Stimulated activated naive CD8-positive, alpha-beta T cell treated with anti-CD3 and anti-CD28 coated beads, Interleukin-15, Interleukin-2, amounts not matched to agents 100 ng/mL and 50 ng/mL, for 24 hours (primary cell): ENCODE results near the gene GPC6.
"Not testable (repeated sequence)": the region's sequence is repeated elsewhere in the genome, so short reads cannot be mapped to it uniquely, and the experiment has no call there.

Source experiments
- H3K27ac Mint-ChIP-seq: one replicate; pipeline ENCODE4 v1.8.0; 2021; ENCODE audit warnings: mild to moderate bottlenecking, mixed read lengths
- H3K27me3 Mint-ChIP-seq: one replicate; pipeline ENCODE4 v1.8.0; 2021; ENCODE audit warnings: mixed read lengths
- H3K36me3 Mint-ChIP-seq: one replicate; pipeline ENCODE4 v1.8.0; 2021; ENCODE audit warnings: low read depth, mixed read lengths
- H3K4me1 Mint-ChIP-seq: one replicate; pipeline ENCODE4 v1.8.0; 2021; ENCODE audit warnings: low read depth, mixed read lengths
- H3K4me3 Mint-ChIP-seq: one replicate; pipeline ENCODE4 v1.8.0; 2021; ENCODE audit warnings: mild to moderate bottlenecking, mixed read lengths
- H3K9me3 Mint-ChIP-seq: one replicate; pipeline ENCODE4 v1.8.0; 2021; ENCODE audit warnings: mixed read lengths

GPC6 gene

GRCh38 chr13:94182185-94182761 is 955.7 kb downstream of the GPC6 start:
- Mint-ChIP-seq H3K27ac (no peak overlapping the region), H3K9me3 (no peaks in the 10 kb centered on the region), H3K4me1 (peaks cover 13% of the 10 kb centered on the region), H3K36me3 (no peaks in the 10 kb centered on the region), H3K4me3 (no peak overlapping the region), H3K27me3 (no peaks in the 10 kb centered on the region)

- no peaks in the 10 kb centered on the region for H3K4me1 Mint-ChIP-seq
- H3K27ac Mint-ChIP-seq: no peak overlapping the region
- no peaks in the 10 kb centered on the region for H3K36me3 Mint-ChIP-seq
- H3K9me3 Mint-ChIP-seq: no peaks in the 10 kb centered on the region
- H3K4me3 Mint-ChIP-seq: no peak overlapping the region
- no peaks in the 10 kb centered on the region for H3K27me3 Mint-ChIP-seq
Observed at GRCh38 chr13:94186470-94186869, 959.9 kb downstream of the GPC6 start.

GRCh38 chr13:94188201-94188854 is 961.7 kb downstream of the GPC6 start:
- Mint-ChIP-seq H3K27me3 (no peaks in the 10 kb centered on the region), H3K27ac (no peak overlapping the region), H3K9me3 (no peaks in the 10 kb centered on the region), H3K4me1 (no peaks in the 10 kb centered on the region), H3K36me3 (no peaks in the 10 kb centered on the region), H3K4me3 (no peak overlapping the region)

DNA sequence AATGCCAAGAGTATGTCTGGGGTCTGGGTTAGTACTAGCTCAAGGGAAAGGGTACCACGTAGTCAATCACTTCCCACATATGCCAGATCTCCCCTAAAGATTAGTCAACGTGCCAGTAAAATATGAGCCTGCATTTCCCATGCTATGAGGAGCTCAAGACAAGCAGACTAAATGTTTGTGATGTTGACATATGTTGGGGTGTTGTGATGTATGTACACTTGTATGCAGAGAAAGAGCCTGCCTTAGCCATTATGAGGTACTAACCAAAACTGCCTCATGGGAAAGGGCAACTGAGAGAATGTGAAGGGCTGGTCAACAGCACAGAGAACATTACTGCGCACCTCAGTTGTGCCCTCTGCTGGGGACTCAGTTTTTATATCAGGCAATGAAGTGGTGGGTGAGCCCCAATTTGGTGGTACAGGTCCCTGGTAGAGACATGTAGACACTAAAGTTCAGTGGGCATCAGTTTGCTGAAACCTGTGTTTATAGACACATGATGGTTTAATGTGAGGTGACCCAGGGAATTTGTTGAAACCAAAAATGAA is 965.9 kb downstream of the GPC6 start:
- H3K4me1 Mint-ChIP-seq: peaks cover 5% of the 10 kb centered on the region
- no peak overlapping the region for H3K4me3 Mint-ChIP-seq

GRCh38 chr13:94195715-94196114 is 969.1 kb downstream of the GPC6 start:
- Mint-ChIP-seq H3K36me3 (no peaks in the 10 kb centered on the region), H3K4me1 (peaks cover 5% of the 10 kb centered on the region), H3K9me3 (no peaks in the 10 kb centered on the region), H3K27ac (no peak overlapping the region), H3K4me3 (no peak overlapping the region), H3K27me3 (no peaks in the 10 kb centered on the region)

More for the DNA sequence above, 965.9 kb downstream of the GPC6 start:
- no peaks in the 10 kb centered on the region for H3K36me3 Mint-ChIP-seq
- H3K9me3 Mint-ChIP-seq: no peaks in the 10 kb centered on the region
- no peaks in the 10 kb centered on the region for H3K27me3 Mint-ChIP-seq
- no peak overlapping the region for H3K27ac Mint-ChIP-seq

DNA sequence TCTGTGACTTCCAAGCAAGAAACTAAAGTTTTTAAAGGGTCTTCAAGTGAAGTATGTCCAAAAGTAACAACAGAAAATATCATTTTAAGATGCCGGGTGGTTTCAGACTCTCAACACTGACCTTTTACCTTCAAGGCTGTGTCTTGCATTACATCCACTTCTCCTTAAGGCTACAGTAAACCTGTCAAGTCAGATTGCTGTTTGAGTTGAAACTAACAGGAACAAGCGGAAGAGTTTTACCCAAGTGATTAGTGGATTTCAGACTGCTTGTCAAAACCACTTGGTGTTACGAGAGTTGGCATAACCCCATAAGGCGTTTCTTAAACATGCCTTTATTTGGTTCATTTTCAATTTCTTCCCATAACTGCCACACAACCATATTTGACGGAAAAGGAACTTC is 969.8 kb downstream of the GPC6 start:
- H3K27ac Mint-ChIP-seq: no peak overlapping the region
- H3K4me3 Mint-ChIP-seq: no peak overlapping the region
- H3K36me3 Mint-ChIP-seq: no peaks in the 10 kb centered on the region
- peaks cover 5% of the 10 kb centered on the region for H3K4me1 Mint-ChIP-seq
- H3K9me3 Mint-ChIP-seq: no peaks in the 10 kb centered on the region
- no peaks in the 10 kb centered on the region for H3K27me3 Mint-ChIP-seq

DNA sequence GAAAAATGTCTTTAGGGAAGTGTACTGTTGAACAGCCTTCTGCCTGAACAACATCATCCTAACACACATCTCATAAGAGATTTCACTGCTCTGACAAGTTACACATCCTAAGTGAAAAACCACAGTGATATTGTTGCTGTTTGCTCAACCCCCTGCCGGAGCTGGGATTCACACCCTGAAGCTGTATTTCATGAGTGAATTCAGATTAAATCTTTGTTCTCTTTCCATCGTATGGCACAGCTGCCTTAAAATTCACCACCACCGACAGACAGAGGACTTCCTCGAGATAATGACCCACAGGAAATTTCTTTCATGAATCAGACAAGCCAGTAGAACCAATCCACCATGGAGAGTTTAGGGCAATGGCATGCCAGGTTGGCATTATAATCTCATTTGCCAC is 972.1 kb downstream of the GPC6 start:
- Mint-ChIP-seq H3K27ac (no peak overlapping the region), H3K9me3 (no peaks in the 10 kb centered on the region), H3K4me1 (peaks cover 5% of the 10 kb centered on the region), H3K4me3 (no peak overlapping the region), H3K27me3 (no peaks in the 10 kb centered on the region), H3K36me3 (no peaks in the 10 kb centered on the region)

DNA sequence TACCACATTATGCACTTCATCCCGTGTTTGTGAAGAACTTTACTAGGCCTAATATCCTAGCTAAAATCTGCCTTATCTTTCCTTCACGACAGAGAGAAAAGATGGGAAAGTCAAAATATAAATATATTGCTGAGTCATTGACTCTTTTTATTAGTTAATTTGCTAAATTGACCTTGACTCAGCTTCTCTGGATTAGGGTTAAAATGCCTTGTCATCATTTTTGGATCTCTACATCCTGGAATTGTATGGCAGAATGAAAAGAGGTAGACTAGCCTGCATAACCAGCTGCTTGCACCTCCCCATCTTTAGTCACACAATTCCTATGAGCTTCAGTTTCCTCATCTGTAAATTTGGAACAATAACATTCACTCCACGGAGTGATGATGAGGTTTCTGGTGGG is 972.5 kb downstream of the GPC6 start:
- H3K4me1 Mint-ChIP-seq: peaks cover 5% of the 10 kb centered on the region
- no peaks in the 10 kb centered on the region for H3K36me3 Mint-ChIP-seq
- no peaks in the 10 kb centered on the region for H3K9me3 Mint-ChIP-seq
- no peak overlapping the region for H3K27ac Mint-ChIP-seq
- H3K27me3 Mint-ChIP-seq: no peaks in the 10 kb centered on the region
- no peak overlapping the region for H3K4me3 Mint-ChIP-seq

- Mint-ChIP-seq H3K4me3 (no peak overlapping the region), H3K27me3 (no peaks in the 10 kb centered on the region), H3K36me3 (no peaks in the 10 kb centered on the region), H3K9me3 (no peaks in the 10 kb centered on the region), H3K4me1 (peaks cover 5% of the 10 kb centered on the region), H3K27ac (no peak overlapping the region)
Observed at GRCh38 chr13:94201022-94201421, 974.4 kb downstream of the GPC6 start.

DNA sequence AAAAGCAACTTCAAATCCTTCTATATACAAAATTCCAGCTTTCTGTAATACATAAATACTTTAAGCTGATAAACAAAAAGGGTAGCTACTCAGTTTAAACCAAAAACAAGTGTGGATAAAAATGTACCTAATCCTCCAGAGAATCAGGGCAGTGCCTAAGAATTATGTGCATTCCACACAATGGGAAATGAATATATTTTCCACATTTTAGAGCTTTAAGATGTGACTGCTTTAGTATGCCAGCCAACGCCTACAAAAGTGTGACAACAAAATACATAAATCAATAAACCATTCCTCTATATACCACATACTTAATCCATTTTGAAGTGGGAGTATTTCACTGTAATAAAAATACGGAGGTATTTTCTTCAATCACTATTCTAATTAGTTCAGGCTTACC is 977.6 kb downstream of the GPC6 start:
- no peaks in the 10 kb centered on the region for H3K4me1 Mint-ChIP-seq
- H3K4me3 Mint-ChIP-seq: no peak overlapping the region
- H3K27ac Mint-ChIP-seq: no peak overlapping the region
- no peaks in the 10 kb centered on the region for H3K9me3 Mint-ChIP-seq
- no peaks in the 10 kb centered on the region for H3K27me3 Mint-ChIP-seq
- no peaks in the 10 kb centered on the region for H3K36me3 Mint-ChIP-seq

GRCh38 chr13:94204946-94205345 is 978.3 kb downstream of the GPC6 start:
- no peaks in the 10 kb centered on the region for H3K36me3 Mint-ChIP-seq
- no peak overlapping the region for H3K27ac Mint-ChIP-seq
- H3K9me3 Mint-ChIP-seq: no peaks in the 10 kb centered on the region
- no peak overlapping the region for H3K4me3 Mint-ChIP-seq
- no peaks in the 10 kb centered on the region for H3K4me1 Mint-ChIP-seq
- no peaks in the 10 kb centered on the region for H3K27me3 Mint-ChIP-seq

DNA sequence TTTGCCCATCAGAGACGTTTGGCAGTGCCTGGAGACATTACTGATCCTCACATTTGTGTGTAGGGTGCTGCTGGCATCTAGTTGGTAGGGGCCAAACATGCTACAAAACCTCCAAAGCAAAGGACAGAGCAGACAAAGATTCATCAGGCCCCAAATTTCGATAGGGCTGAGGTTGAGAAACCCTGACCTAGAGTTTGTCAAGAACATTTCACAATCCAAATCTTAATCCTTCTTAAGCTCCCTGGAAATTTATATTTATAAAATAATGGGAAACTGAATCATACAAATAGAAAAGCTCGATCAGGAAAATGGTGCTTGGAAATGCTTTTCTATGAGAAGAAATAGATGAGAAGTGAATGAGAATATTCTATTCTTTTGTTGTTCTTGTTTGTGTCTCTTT is 979.3 kb downstream of the GPC6 start:
- Mint-ChIP-seq H3K27me3 (no peaks in the 10 kb centered on the region), H3K27ac (no peak overlapping the region), H3K4me3 (no peak overlapping the region), H3K36me3 (no peaks in the 10 kb centered on the region), H3K9me3 (no peaks in the 10 kb centered on the region), H3K4me1 (peaks cover 2% of the 10 kb centered on the region)

- no peak overlapping the region for H3K27ac Mint-ChIP-seq
- peaks cover 4% of the 10 kb centered on the region for H3K4me1 Mint-ChIP-seq
- H3K27me3 Mint-ChIP-seq: no peaks in the 10 kb centered on the region
- no peak overlapping the region for H3K4me3 Mint-ChIP-seq
- no peaks in the 10 kb centered on the region for H3K36me3 Mint-ChIP-seq
- no peaks in the 10 kb centered on the region for H3K9me3 Mint-ChIP-seq
Observed at GRCh38 chr13:94209117-94209516, 982.5 kb downstream of the GPC6 start.

DNA sequence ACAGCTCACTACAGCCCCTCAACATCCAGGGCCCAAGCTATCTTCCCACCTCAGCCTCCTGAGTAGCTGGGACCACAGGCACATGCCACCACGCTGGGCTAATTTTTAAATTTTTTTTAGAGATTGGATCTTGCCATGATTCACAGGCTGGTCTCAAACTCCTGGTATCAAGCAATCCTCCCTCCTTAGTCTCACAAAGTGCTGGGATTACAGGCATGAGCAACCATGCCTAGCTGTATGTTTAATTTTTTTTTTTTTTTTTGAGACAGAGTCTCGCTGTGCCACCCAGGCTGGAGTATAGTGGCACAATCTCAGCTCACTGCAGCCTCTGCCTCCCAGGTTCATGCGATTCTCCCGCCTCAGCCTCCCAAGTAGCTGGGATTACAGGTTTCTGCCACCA is 983.3 kb downstream of the GPC6 start:
- not testable (repeated sequence) for H3K9me3 Mint-ChIP-seq, H3K27ac Mint-ChIP-seq, H3K27me3 Mint-ChIP-seq, H3K36me3 Mint-ChIP-seq, H3K4me1 Mint-ChIP-seq, H3K4me3 Mint-ChIP-seq

DNA sequence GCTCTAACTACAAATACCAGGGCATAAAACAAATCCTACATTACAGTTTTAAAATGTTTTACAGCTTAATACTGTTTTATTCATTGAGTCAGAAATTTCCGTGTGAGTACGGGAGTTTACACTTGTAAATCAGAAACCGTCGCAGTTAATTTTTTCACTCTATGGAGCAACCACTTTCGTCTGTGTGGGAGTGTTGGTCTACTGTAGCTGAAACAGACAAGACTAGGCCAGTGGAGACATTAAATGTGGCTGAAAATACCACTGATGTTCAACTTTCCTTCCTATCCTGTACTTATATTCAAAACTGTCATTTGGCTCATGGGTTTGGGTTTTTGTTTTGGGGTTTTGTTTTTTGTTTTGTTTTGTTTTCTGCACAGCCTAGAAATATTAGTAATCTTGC is 984.2 kb downstream of the GPC6 start:
- H3K27me3 Mint-ChIP-seq: no peaks in the 10 kb centered on the region
- peak overlapping the region; percentile 28 for H3K27ac Mint-ChIP-seq
- no peak overlapping the region for H3K4me3 Mint-ChIP-seq
- H3K9me3 Mint-ChIP-seq: no peaks in the 10 kb centered on the region
- H3K4me1 Mint-ChIP-seq: peaks cover 4% of the 10 kb centered on the region
- H3K36me3 Mint-ChIP-seq: no peaks in the 10 kb centered on the region

DNA sequence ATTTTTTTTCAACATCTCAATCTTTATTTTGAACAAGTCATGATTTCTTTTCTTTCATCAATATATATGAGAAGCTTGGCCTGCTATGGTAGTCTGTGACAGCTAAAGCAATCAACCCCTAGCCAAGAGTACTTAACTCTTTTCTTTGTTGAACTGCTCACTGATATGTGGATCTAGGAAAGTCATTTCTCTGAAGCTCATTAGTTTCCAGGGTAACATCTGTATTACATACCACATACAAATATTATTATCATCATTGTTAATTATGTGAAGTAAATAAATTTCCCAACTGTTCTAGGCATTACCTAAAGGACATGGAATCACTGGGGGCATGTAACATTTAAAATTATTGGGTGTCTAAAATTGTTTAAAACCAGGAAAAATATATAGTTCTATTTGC is 985.6 kb downstream of the GPC6 start:
- no peak overlapping the region for H3K27ac Mint-ChIP-seq
- no peak overlapping the region for H3K4me3 Mint-ChIP-seq
- H3K9me3 Mint-ChIP-seq: no peaks in the 10 kb centered on the region
- H3K4me1 Mint-ChIP-seq: peaks cover 4% of the 10 kb centered on the region
- H3K27me3 Mint-ChIP-seq: no peaks in the 10 kb centered on the region
- no peaks in the 10 kb centered on the region for H3K36me3 Mint-ChIP-seq
